NK-92 (cell line): ENCODE measurements around the gene DHX34.
"Not testable (repeated sequence)": the region's sequence is repeated elsewhere in the genome, so short reads cannot be mapped to it uniquely, and the experiment has no call there.

Experiments
- DNase-seq: peaks from one replicate; lab custom pipeline; 2025; ENCODE audit not compliant: unreplicated experiment; lab: John Stamatoyannopoulos, UW

DHX34 gene

GRCh38 chr19:47363758-47364531 is 14.8 kb downstream of the DHX34 start:
- DNase-seq: no peak

GRCh38 chr19:47365455-47365854 is 16.3 kb downstream of the DHX34 start:
- DNase-seq: not testable (repeated sequence)

GRCh38 chr19:47370045-47370611 is 21.0 kb downstream of the DHX34 start:
- DNase-seq: no peak

GRCh38 chr19:47371261-47371660 is 22.1 kb downstream of the DHX34 start:
- DNase-seq: no peak

- no peak for DNase-seq
Observed at GRCh38 chr19:47372603-47373002, 23.5 kb downstream of the DHX34 start.

GRCh38 chr19:47373246-47374240 is 24.4 kb downstream of the DHX34 start:
- DNase-seq: no peak

- DNase-seq: no peak
Observed at GRCh38 chr19:47374876-47375693, 26.0 kb downstream of the DHX34 start.

- DNase-seq: no peak
Observed at GRCh38 chr19:47375694-47376588, 26.8 kb downstream of the DHX34 start.

- DNase-seq: no peak
Observed at GRCh38 chr19:47376589-47377144, 27.6 kb downstream of the DHX34 start.

GRCh38 chr19:47377208-47377701 is 28.1 kb downstream of the DHX34 start:
- no peak for DNase-seq

- DNase-seq: no peak
Observed at GRCh38 chr19:47377801-47378200, 28.7 kb downstream of the DHX34 start.

- DNase-seq: no peak
Observed at GRCh38 chr19:47378246-47378645, 29.1 kb downstream of the DHX34 start.

GRCh38 chr19:47379381-47379938 is 30.3 kb downstream of the DHX34 start:
- no peak for DNase-seq

- no peak for DNase-seq
Observed at GRCh38 chr19:47380559-47380958, 31.4 kb downstream of the DHX34 start.

GRCh38 chr19:47381121-47381520 is 32.0 kb downstream of the DHX34 start:
- no peak for DNase-seq

GRCh38 chr19:47381653-47382279 is 32.7 kb downstream of the DHX34 start:
- DNase-seq: no peak

- DNase-seq: not testable (repeated sequence)
Observed at GRCh38 chr19:47383890-47384289, 34.8 kb downstream of the DHX34 start.

GRCh38 chr19:47384533-47384932 is 35.4 kb downstream of the DHX34 start:
- not testable (repeated sequence) for DNase-seq
